Left cardiac atrium (tissue), 4 donors: ENCODE results near the gene DNAH8. TPM values are rescaled to one million over a fixed set of nuclear protein-coding genes. Genes with fewer than 3 reads are reported as not detected.
A peak's percentile ranks its signal among the peaks of the same experiment; 100 is the strongest.
"Not testable (repeated sequence)": the region's sequence is repeated elsewhere in the genome, so short reads cannot be mapped to it uniquely, and the experiment has no call there.

Source experiments
- ATAC-seq, 2 donors: fragments of 200-7000 bp; cut with Tn5 transposase; one replicate each; pipeline ENCODE4 v1.9.1; 2020; ENCODE audit warnings: mild to moderate bottlenecking in 2 of 2, moderate library complexity in 2 of 2
- DNase-seq: peaks from one replicate; pipeline ENCODE4 v3.0.0-alpha.2; 2020
- intact Hi-C, 2 donors: fragments of 100-400 bp; cut with DNase I; formaldehyde crosslinking; loops; one replicate each; pipeline versions ENCODE4 v1.14.1 to v1.15.1; 2022 to 2023
- total RNA-seq, 2 donors: library from RNA; stranded (reverse); fragmentation: NEBNext Ultra II Directional; extraction: Animal tissue kit (Norgen Biotek cat#: 25700); gene quantifications; one replicate each; pipeline ENCODE4 v1.2.1, GENCODE V29; 2021
- donor health status: DM: no; HTN: yes; CAD: no.
- donor health status: DM: no; HTN: yes; CAD: no; lungs with severe emphysema.
- donor health status: DM: yes; HTN: yes; CAD: no.
- donor health status: Dilated cardiomyopathy.

Gene DNAH8
- total RNA-seq, 2 donors from 2014 or later: not detected

DNA sequence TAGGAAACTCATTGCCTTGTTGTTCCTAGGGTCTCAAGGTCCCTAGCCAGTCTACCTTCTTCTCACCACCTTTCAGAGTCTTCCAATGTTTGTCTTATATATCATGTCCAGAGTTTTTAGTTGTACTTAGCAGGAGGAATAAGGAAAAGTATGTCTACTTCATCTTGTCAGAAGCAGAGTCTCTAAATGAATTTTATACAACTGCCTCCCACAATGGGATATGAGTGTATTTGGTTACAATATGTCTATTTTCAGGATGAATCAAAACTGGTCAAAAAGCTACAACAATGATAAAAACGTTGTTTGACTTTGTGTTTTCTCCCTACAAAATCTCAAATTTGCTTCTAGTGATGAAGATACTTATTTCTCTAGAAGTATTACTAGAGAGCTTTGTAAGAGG, 19.2 kb upstream of the DNAH8 start:
- intact Hi-C loops: no loop called here
- DNase-seq: no peak
- ATAC-seq: no peak

DNA sequence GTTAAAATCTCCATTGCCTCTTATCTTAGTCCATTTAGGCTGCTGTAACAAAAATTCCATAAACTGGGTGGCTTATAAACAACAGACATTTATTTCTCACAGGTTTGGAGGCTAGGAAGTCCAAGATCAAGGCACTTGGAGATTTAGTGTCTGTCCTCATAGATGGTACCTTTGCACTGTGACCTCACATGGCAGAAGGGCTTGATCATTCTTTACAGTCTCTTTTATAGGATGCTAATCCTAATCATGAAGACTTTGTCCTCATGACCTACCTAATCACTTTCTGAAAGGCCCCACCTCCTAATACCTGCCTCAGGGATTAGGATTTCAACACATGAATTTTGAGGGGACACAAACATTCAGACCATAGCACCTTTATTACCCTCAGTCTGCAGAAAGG, 18.8 kb upstream of the DNAH8 start:
- DNase-seq: no peak
- no peak for ATAC-seq
- intact Hi-C loops: no loop called here

DNA sequence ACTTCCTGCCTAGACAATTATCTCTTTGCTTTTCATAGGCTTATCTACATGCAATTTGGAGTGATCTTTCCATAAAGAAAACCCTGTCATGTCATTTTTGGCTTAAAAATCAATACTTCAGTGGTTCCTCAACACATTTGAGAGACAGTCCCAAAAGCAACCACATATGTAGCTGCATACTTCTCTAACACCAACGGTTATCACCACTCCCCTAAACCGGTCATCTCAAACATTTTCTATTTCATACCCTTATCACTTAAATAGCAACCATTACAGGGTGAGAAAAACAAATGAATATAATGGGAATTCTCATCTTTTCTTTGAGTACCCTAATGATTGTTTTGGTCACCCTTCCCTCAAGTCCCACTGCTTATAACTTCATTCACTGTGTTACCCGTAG, 17.3 kb upstream of the DNAH8 start:
- ATAC-seq: no peak
- intact Hi-C loops: no loop called here
- no peak for DNase-seq

DNA sequence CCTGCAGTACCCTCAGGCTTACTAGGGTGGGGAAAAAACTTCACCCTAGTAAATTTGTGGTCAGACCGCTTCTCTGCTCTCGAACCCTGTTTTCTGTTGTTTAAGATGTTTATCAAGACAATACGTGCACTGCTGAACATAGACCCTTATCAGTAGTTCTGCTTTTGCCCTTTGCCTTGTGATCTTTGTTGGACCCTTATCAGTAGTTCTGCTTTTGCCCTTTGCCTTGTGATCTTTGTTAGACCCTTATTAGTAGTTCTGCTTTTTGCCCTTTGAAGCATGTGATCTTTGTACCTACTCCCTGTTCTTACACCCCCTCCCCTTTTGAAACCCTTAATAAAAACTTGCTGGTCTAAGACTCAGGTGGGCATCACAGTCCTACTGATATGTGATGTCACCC, 15.4 kb upstream of the DNAH8 start:
- intact Hi-C loops, ATAC-seq, DNase-seq: not testable (repeated sequence)

DNA sequence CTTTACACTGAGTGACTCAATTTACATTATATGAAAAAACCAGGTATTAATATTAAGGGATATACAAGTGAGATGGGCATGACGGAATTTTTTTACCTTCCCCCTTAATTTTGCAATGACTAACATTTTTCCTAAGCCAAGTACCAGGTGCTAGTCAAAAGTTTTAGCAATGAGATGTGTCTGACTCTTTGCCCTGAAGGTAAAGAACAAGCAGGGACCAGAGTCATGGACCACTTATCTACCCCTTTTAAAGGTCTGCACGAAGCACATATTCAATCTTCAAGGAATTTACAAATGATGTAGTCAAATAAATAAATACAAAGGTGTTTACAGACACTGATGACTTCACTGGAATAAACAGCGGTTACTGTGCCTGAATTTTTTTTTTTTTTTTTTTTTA, 13.6 kb upstream of the DNAH8 start:
- intact Hi-C loops: no loop called here
- ATAC-seq: no peak

DNA sequence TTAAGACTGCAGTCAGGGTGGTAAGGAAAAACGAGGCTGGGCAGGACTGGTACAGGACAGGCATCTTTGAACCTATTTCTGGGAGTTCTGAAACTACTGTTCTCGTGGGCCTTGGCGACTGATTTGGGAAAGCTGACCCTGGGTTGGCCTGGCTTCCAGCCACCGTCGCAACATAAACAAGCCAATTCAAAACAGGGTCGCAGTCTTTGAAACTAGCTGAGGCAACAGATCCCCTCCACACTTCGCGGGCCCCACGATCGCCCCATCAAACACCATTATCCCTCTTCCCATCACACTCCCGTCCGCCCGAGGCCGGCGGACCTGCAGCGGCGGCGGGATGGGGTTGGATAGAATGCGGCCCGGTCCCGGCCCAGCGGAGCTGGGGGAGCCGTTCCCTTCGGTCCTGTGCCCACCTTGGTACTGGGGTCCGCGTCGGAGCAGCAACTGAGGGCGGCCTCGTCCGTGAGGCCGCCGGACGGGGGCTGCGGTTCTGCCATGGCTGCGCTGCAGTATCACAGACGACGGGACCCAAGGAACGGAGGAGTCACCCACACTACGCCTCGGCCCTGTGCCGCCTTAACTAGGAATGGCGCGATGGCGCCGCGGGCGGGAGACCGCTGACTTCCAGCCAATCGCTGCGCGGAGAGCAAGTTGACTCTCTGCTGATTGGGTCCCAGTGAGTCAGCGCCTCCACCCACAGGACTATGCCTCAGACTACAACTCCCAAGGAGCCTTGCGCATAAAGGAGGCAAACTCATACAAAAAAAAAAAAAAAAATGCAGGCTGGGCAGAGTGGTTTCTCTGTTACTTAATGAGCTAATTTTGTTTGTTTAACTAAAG, 12.3 kb upstream of the DNAH8 start, which contains the start of gene GLO1:
TSS of gene GLO1 (minus strand) at position 588 of the 840 bp plus-strand sequence. CDS start at position 497, 91 bp downstream.
- peak; percentile 100 for ATAC-seq
- peak; percentile 98 for DNase-seq
- intact Hi-C loops: no loop called here

More for the DNA sequence above, 13.6 kb upstream of the DNAH8 start:
- no peak for DNase-seq

DNA sequence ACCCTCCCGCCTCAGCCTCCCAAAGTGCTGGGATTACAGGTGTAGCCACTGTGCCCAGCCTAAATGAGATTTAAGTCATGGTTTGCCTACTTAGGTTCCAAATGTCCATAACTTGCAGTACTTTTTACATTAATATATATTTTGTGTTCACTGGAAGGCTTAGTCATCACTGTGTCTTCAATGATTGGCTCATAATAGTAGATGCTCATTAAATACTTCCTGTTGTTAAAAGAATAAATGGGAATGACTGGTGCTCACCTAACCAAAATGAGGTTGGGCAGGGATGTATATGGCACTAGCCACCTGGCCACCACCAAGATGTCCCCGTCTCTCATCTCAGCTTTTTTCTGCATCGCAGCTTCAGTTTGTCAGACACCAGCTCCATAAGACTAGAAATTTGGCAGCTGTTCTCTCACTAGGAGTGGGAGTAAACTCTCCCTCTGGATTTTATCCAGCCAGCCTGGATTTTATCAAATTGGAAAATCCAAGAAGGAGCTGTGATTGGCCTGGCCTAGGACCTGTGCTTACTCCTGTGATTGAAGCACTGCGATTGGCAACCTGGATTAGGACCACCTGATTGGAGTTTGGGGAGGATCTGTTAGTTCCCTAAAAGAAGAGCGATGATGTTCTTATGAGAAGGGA, 11.0 kb upstream of the DNAH8 start:
- intact Hi-C loops: no loop called here
- no peak for DNase-seq
- ATAC-seq: no peak

DNA sequence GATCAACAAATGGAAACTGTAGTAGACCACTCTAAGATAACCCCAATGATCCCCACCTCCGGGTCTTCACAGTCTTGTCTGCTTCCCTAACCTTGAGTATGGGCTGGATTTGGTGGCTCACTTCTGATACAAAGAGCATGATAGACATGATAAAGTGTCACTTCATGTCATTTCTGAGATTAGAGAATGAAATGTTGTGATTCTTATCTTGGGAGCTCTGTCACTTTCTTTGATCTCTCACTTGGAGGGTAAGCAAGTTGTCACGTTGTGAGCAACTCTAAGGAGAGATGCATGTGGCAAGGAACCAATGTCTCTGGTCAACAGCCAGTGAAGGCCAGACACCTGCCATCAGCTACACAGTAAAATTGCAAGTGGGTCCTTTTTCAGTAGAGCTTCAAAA, 9.2 kb upstream of the DNAH8 start:
- intact Hi-C loops: no loop called here
- DNase-seq (no peak), ATAC-seq (no peak)

DNA sequence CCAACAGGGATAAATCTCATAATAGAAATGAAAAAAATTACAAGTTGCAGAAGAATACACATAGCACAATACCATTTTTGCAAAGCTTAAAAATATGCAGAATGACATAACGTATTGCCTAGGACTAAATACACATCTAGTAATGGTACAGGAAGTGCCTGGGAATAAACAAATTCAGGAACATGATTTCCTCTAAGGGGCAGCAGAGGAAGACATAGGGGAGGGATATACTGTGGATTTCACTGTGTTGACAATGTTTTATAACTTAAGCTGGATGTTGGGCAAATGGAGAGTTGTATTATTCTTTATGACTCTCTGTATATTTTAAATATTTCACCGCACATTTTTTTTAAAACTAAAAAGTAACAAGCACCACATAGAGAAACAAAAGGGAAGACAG, 6.6 kb upstream of the DNAH8 start:
- intact Hi-C loops: no loop called here
- ATAC-seq (no peak), DNase-seq (no peak)

DNA sequence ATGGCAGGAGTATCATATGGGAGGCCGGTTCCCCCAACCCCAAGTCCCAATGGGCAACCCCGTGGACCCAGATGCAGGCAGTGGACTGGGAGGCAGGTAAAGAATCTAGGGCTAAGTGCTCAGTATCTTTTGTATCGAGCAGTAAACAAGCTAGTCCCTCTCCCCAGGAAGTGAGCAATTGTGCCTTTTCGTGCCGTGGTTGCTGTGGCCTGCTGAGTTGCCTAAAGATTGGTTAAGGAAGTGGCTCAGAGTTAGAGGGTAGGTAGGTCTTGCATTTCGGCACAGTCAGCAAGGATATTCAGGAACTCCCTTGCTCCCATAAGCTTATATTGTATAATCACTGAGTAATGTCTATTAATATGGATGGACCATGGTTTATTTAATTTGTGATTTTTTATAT, 1.3 kb upstream of the DNAH8 start:
- ATAC-seq (no peak), DNase-seq (no peak)
- intact Hi-C loops: no loop called here

DNA sequence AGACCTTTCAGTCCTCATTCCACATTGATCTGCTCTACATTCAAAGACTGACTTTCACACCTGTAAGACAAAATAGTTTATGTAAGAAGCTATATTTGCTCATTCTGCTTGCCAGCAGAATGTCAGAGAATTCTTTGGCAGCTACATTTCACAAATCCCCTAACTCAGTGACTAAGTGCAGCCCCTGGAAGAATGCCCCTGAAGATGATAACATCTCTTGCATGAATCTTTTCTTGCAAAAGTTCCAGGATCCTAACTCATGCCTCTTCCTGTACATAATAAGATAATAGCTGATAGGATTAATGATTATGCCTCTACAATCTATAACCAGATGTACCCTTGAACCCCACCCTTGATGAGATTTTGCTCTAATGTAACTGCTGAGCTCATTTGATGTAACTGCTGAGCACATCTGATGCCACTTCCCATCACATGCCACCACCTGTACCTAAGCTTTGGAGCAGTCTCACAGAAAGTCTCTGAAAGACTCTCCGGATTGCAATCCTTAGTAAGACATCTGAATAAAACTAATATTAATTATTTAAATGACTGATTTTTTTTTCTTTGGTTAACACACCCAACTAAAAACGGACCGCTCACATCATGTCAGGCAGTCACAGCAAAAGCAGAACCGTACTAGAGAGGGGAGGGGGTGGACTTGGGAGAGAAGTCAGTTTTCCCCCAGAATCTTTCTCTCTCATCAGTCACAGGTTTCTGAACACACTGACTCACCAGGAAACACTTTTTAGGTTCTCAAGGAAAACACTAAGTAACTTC, 684 bp upstream of the DNAH8 start:
- DNase-seq (no peak), ATAC-seq (peak in 1 of 2 donors; percentile 18)
- intact Hi-C loops: no loop called here

DNA sequence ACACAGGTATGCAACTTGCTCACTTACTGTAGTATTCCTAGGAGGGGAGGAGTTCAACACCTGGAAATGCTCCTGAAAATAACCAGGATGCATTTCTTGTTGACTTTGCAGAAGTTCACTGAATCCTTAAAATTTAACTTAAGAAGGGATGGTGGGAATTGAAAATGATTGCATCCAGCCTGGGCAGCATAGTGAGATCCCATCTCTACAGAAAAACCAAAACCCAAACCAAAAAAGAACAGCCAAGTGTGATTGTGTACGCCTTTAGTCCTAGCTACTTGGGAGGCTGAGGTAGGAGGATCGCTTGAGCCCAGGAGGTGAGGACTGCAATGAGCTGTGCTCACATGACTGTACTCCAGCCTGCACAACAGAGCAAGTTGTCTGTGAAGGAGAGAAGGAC, 1.7 kb downstream of the DNAH8 start:
- DNase-seq (no peak), ATAC-seq (no peak)
- intact Hi-C loops: no loop called here

DNA sequence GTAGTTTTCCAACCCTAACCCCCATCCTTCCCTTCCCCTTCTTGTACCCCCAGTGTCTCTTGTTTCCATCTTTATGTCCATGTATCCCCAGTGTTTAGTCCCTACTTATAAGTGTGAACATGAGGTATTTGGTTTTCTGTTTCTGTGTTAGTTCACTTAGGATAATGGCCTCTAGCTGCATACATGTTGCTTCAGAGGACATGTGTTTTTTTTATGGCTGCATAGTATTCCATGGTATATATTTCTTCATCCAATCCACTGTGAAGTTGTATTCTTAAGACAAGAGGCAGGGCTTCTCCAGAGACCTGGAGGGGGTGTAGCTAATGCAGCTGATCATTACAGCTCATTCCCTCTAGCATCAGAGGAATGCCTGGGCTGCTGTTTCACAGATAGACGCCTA, 4.2 kb downstream of the DNAH8 start:
- no peak for DNase-seq
- ATAC-seq: no peak
- intact Hi-C loops: no loop called here

DNA sequence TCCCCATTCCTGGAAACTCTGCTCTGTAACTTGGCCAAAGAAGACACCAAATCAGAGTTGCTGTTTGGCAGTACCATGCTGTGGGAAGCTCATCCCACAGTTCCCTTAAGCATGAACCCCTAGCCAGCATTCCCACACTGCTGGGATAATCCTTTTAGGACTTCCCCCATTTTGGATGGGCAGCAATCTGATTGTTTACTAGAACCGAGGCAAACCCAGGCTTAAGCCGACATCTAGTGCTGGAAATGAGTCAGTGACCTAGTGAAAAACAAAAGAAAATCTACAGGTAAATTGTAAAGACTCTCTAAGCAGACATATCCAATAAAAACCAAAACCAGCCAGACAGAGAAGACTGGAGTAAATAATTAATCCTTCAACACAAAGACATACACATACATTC, 5.2 kb downstream of the DNAH8 start:
- DNase-seq: no peak
- ATAC-seq: no peak
- intact Hi-C loops: no loop called here

DNA sequence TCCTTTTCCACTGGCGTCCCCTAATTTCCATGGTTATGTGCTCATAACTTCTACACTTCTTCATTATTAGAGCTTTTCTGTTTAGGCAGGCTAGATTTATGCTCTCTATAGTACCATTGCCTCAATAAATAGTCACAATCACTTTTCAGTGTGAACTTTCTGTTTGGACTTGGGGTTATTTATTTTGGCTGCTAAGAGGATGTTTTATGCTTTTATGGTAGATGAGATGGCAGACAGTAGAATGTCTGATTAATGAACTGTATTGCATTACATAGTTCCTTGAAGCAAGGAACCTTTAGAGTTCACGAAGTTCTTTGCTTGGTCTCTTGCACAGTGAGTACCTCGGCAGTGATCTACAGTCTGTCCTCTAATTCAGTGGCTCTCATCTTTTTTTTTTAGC, 6.9 kb downstream of the DNAH8 start:
- intact Hi-C loops: no loop called here
- ATAC-seq (no peak), DNase-seq (no peak)

DNA sequence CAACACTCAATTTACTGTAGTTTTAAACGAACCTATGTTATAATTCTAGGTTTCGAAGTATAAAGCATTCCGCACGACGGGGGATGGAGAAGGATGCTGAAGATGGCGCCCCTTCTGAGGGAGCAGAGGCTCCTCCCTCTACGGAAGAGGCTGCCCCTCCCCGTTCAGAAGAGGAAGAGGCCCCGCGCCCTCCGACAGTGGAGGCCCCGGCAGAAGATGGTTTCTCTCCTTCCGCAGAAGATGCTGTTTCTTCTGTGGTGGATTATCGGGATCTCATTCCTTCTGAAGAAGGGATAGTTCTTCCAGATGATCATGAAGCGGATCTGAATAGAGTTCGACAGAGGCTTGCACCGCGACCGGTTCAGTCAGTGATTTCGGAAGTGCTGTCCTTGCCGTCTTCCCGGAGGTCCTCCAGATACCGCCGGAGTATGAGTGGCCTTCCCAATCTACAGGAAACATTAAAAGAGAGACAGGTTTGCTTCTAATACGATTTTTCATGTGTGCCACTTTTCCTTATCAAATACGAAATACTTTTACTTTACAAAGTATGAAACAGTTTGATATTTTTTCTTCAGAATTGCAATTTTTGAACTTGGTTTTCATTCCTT, 7.7 kb downstream of the DNAH8 start:
- intact Hi-C loops: no loop called here
- no peak for DNase-seq
- no peak for ATAC-seq

DNA sequence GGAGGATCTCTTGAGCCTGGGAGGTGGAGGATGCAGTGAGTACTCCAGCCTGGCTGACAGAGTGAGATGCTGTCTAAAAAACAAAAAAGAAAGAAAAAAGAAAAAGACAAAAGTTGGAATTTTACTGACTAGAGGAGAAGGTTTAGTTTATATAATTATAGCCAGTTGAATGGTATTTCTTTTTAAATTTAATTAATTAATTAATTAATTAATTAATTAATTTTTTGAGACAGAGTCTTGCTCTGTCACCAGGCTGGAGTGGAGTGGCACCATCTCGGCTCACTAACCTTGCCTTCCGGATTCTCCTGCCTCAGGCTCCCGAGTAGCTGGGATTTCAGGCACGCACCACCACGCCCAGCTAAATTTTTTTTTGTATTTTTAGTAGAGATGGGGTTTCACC, 8.7 kb downstream of the DNAH8 start:
- intact Hi-C loops: no loop called here
- ATAC-seq (no peak), DNase-seq (no peak)

DNA sequence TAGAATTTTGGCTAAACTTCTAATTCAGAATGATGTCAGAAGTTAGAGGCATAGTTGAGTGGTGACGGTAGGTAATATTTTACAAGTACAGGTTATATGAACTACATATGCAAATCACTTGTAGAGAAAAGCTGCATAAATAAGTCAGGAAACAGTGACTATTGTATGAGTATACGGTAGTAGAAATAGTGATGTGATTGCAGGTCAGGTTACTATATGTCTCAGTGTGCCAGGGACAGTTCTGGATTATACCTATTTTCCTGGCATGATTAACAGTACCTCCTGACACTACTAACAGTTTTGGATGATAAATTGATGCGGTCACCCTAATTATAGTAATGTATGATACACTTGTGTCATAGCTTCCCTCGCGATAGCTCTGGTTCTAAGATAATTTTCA, 9.2 kb downstream of the DNAH8 start:
- intact Hi-C loops: no loop called here
- ATAC-seq: no peak
- no peak for DNase-seq

DNA sequence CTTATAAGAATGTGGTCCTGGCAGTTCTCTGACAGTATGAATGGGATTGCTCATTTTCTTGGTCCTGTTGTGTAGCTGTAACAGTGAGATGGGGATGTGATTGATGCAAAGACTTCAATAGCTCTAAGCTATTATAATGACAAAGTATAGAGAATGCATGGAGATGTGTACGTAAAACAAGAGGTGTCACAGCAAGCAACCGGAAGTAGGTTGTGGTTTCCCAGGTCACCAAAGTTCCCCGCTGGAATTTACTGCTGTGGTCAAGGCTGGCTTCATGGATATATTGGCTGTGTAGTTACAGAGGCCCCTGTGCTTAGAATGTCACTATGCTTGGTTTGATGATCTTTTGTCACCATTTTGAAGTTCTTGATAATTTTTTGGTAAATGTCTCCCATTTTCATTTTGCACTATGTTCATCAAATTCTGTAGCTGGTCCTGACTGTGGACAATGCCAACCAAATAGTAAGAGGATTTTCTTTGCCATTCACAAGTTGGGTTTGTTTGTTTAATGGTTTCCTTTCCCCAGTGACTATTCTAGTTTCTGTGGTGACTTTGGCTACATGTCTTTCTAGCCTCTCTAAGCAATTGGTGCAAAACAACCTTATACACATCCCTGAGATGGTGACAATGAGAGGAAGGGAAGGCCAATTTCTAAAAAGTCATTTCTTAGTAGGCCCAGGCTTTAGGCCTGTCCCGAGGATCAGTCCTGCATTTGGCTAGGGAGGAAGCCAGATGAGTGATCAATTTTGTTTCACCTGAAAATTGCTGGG, 10.5 kb downstream of the DNAH8 start:
- DNase-seq: no peak
- no peak for ATAC-seq
- intact Hi-C loops: no loop called here
